Measurements from ENCODE around the gene HRAS. TPM values are rescaled to one million over a fixed set of nuclear protein-coding genes. Genes with fewer than 3 reads are reported as not detected.

The HRAS gene
- total RNA-seq, 1 experiment from 2014 or later = 104 TPM

- ATAC-seq (no peak), DNase-seq (ENCODE audit: low read depth, low spot score) (no peak)
- no peak overlapping the region for H3K27ac ChIP-seq (ENCODE audit: low read depth, low read length)
- H3K9me3 ChIP-seq (ENCODE audit: control insufficient read depth in 1 of 2, insufficient read depth in 1 of 2, low read depth in 1 of 2, low read length in 2 of 2) = peaks cover 0 to 10% of the 10 kb centered on the region in 2 experiments; a peak in 1 of 4 replicates
- intact Hi-C loops (cut with micrococcal nuclease) = no loop called here
- H2AFZ ChIP-seq (ENCODE audit: low read depth, low read length, poor library complexity, severe bottlenecking) = no peak overlapping the region
- ChIA-PET RAD21 (ENCODE audit: low non-redundant PET in 1 of 2, low total read pairs in 2 of 2, uncharacterized antibody in 2 of 2, unreplicated experiment in 2 of 2) (no interaction called here), POLR2A (no interaction called here), CTCF (no interaction called here)
- H4K20me1 ChIP-seq (ENCODE audit: insufficient read depth) = no peaks in the 10 kb centered on the region
- H3K79me2 ChIP-seq (ENCODE audit: insufficient read depth, low read length) = no peaks in the 10 kb centered on the region
- no peaks in the 10 kb centered on the region for H3K9me2 ChIP-seq (ENCODE audit: insufficient read depth)
- no peaks in the 10 kb centered on the region for H3K27me3 ChIP-seq (ENCODE audit: insufficient read depth, low read length)
- H3K4me1 ChIP-seq (ENCODE audit: control insufficient read depth in 1 of 2, insufficient read depth in 2 of 2, low read length in 2 of 2) = peaks cover 4 to 5% of the 10 kb centered on the region in 2 experiments; a peak in 3 of 4 replicates
- H3K36me3 ChIP-seq (ENCODE audit: control insufficient read depth in 1 of 2, insufficient read depth in 2 of 2, low read length in 2 of 2) = no peaks in the 10 kb centered on the region
- H3K9ac ChIP-seq (ENCODE audit: low read length) = no peak overlapping the region
- BruUV-seq (replicated peaks) = no TSS peak
- no peak overlapping the region for H3K4me2 ChIP-seq (ENCODE audit: low read length)
- TF ChIP-seq CBX3 (IDR thresholded peaks at IDR 0.05; ENCODE audit: low read depth) = no peak
- no peak for TF ChIP-seq ZFX (IDR thresholded peaks at IDR 0.05)
- TF ChIP-seq REST (IDR thresholded peaks at IDR 0.05; ENCODE audit: low read depth) = no peak
- TF ChIP-seq JUND (IDR thresholded peaks at IDR 0.05) = no peak
- no peak for TF ChIP-seq ZNF274 (IDR thresholded peaks at IDR 0.05; ENCODE audit: low read depth, low read length)
- TF ChIP-seq SRF (IDR thresholded peaks at IDR 0.05; ENCODE audit: low read depth) = no peak
- no peak for TF ChIP-seq TCF7L2 (IDR thresholded peaks at IDR 0.05; ENCODE audit: borderline replicate concordance, extremely low read depth, insufficient read depth, insufficient read length)
- TF ChIP-seq POLR2AphosphoS5 (IDR thresholded peaks at IDR 0.05; ENCODE audit: low read depth, low read length) = no peak
- TF ChIP-seq ZBTB33 (IDR thresholded peaks at IDR 0.05; ENCODE audit: extremely low read depth, insufficient replicate concordance, low read length) = no peak
- TF ChIP-seq EZH2phosphoT487 (IDR thresholded peaks at IDR 0.05; ENCODE audit: borderline replicate concordance) = no peak
- TF ChIP-seq YY1 (IDR thresholded peaks at IDR 0.05; ENCODE audit: extremely low read depth, insufficient replicate concordance, low read depth, low read length) = no peak
- TF ChIP-seq RAD21 (IDR thresholded peaks at IDR 0.05; ENCODE audit: low read depth) = no peak
- TF ChIP-seq SIN3A (IDR thresholded peaks at IDR 0.05; ENCODE audit: low read depth) = no peak
- TF ChIP-seq POLR2A (IDR thresholded peaks at IDR 0.05; ENCODE audit: borderline replicate concordance, extremely low read depth, insufficient read depth, insufficient read length) = no peak
- no peak for TF ChIP-seq CEBPB (IDR thresholded peaks at IDR 0.05; ENCODE audit: low read depth)
- TF ChIP-seq EZH2 (IDR thresholded peaks at IDR 0.05) = no peak
- no peak for TF ChIP-seq SP1 (IDR thresholded peaks at IDR 0.05; ENCODE audit: low read depth)
- no peak for TF ChIP-seq CTCF (IDR thresholded peaks at IDR 0.05 in 2 of 3, conservative IDR thresholded peaks at IDR 0.05 in 1 of 3; ENCODE audit: borderline replicate concordance in 1 of 3, insufficient read depth in 1 of 3, low read depth in 2 of 3, low read length in 2 of 3)
- no peak for TF ChIP-seq ATF3 (IDR thresholded peaks at IDR 0.05)
- no peak overlapping the region for H3K4me3 ChIP-seq (replicated peaks in 1 of 2; ENCODE audit: low read depth in 1 of 2, low read length in 2 of 2)
These were observed 14.1 kb downstream of the HRAS start for GRCh38 chr11:521177-521688.

Measured in HCT116 (cell line).